GM18502 (cell line): ENCODE results near the gene EFR3B.
"Not testable (repeated sequence)": the region's sequence is repeated elsewhere in the genome, so short reads cannot be mapped to it uniquely, and the experiment has no call there.

Experiments
- ATAC-seq: cut with Tn5 transposase; IDR thresholded peaks from one replicate; pipeline ENCODE4 v1.9.1; 2021; ENCODE audit warnings: mild to moderate bottlenecking; ENCODE audit not compliant: unreplicated experiment, poor library complexity

The EFR3B gene

DNA sequence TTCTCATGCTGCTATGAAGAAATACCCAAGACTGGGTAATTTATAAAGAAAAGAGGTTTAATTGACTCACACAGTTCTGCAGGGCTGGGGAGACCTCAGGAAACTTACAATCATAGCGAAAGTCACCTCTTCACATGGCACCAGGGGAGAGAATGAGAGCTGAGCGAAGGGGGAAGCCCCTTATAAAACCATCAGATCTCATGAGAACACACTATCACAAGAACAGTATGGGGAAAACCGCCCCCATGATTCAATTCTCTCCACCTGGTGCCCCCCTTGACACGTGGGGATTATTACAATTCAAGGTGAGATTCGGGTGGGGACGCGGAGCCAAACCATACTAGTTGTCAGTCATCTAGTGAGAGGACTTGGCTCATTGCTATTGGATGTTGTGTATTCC lies 60.5 kb downstream of the EFR3B start:
- ATAC-seq = not testable (repeated sequence)

DNA sequence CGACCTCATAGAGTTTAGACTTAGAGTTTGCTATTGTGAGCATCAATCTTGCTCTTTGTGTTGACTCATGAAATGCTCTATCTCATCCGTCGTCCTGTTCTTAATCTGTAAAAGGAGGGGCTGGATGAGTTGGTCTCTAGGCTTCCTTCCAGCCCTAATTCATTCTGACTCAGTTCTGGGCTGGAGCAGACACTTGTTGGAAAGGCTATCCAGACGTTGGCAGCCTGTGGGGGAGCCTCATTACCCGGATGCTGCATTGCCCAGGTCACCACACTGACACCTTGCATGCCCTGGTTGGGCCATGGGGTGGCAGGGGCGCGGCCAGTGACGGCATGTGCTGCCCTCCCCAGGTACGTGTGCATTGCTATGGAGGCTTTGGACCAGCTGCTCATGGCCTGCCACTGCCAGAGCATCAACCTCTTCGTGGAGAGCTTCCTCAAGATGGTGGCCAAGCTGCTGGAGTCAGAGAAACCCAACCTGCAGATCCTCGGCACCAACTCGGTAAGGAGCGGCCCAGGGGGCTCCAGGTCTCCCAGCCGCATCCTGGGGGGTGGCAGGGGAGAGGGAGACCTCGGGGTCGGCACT lies 61.5 kb downstream of the EFR3B start:
- no peak for ATAC-seq

DNA sequence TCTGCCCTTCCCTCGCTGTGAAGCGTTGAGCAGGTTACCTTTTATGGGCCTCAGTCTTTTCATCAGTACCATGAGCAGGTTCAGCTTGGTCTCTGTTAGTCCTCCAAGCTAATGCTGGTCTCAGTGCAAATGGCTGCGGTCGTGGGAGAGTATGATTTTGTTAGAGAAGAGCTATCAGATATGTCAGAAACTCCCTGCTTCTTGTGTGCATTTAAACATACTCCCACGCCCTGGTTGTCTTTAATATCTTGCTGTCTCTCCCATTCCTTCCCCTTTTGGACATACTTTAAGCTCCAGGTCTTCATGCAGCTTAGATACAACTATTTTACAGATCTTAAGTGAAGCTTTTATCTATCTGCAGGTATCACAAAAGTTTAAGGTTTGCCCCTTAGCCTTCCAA lies 62.9 kb downstream of the EFR3B start:
- ATAC-seq = no peak

DNA sequence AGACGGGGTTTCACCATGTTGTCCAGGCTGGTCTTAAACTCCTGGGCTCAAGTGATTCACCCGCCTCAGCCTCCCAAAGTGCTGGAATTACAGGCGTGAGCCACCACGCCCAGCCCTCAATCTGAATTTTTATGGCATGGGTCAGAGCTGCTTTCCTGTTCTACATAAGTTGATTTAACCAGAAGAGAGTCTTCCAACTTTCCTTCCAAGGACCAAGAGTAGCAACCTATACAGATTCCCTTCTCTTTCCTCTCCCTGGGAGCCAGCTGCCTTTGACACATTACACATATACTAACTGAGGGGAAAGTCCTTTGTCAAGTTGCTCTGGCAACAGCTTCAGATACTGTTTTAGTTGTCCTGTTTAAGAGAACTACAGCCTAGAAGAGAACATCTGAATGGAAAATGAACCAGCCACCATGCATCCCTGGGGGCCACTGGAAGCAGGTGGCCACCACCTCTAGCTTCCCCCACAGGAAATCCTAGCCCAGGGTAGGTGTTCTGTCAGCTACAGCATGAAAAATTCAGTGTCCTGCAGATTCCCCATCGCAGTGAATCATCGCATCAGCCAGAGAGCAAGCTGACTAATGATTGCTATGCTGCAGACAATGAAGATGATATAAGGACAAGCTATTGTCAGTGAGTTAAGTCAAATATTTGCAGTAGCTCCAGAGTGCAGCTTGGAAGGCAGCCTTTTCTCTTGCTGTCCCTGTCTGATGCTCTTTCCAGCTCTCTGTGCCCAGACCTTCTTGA lies 63.6 kb downstream of the EFR3B start:
- ATAC-seq = no peak

DNA sequence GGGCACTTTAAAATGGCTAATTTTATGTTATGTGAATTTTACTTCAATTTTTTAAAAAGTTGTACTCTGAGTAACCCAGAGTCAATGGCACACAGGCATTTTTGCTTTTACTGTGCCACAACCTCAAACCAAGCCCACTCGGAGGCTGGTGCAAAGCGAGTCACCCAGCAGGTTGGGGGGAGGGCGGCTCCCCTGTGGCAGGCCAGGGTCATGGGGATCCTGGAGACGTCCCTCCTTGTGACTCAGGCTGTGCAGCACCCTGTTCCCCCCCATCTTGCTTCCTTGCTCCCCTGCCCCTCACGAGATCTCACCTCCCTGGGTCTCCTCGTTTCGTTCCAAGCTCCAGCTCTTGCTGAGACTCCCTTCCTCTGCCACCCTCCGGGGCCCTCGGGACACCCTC lies 67.9 kb downstream of the EFR3B start:
- no peak for ATAC-seq

DNA sequence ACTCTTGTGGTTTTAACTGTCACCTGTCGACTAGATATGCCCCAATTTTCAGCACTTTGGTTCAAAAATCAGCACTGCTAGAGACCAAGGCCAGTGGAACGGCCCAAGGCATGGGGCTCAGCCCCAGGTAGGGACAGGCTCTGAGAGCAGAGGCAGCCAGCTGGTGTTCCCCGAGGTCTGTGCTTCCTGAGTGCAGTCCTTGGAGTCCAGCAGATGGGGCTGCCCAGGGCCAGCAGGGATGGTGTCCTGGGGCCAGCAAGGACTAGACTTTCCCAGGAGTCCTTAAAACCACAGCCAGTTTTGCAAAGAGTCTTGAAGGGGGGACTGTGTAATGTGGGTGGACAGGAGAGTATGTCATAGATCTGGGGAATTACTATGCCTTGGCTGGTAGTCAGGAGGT lies 70.2 kb downstream of the EFR3B start:
- ATAC-seq = no peak

DNA sequence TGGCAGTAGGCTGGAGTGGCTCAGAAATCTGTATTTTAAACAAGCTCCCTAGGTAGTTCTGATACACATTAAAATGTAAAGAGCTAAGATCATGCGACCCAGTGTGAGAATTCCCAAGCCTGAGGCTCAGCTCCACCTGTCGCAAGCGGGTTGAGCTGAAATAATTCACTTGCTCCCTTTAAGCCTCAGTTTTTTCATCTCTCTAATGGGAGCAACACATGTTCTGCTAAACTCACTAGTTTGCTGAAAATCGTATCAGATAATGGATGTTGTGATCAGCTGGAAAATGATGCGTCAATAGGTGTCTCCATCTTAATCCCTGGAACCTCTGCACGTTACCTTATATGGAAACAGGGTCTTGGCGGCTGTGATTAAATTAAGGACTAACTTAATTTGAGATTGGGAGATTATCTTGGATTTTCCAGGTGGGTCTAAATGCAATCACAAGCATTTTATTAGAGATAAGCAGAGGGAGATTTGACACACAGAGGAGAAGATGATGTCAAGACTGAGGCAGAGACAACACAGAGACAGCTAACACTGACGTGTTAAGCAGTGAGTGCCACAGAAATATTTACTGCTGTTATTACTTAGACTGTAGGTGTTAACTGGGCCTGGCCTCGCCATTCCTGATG lies 73.5 kb downstream of the EFR3B start:
- ATAC-seq = no peak

DNA sequence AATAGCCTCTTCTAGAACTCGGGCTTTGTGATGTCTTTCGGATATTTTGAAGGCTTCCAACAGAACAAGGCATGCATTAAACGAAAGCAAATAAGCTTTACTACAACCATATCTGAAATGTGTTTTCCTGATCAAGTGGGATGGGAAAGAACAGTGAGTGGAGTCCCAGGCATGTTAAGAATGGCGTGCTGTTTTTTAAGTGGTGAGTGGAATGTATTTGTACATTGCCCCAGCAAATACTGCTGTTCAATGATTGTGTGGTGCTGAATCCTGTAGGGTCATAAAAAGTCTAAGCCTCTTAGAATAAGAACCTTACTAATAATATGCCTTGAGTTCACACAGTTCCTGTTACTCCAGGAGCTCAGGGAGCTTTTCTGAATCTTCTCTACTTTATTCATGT lies 74.0 kb downstream of the EFR3B start:
- ATAC-seq = no peak

DNA sequence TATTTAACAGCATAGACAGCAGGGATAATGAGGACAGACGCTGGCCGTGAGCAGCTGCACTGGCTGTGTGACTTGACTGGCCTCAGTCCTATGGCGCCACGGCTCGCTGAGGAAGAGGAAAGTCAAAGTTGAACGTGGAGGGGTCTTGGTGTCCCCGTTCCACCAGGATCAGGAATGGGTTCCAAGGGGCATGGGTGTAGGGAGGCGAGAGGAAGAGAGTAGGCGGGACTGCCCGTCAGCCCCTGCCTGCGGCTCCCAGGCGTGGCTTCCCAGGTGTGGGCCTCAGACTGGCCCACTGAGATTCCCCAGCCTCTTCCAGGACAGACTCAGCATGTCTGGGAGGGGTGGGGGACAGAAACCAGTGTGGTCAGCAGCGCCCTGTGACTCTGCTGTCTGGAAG lies 75.1 kb downstream of the EFR3B start:
- ATAC-seq = no peak

DNA sequence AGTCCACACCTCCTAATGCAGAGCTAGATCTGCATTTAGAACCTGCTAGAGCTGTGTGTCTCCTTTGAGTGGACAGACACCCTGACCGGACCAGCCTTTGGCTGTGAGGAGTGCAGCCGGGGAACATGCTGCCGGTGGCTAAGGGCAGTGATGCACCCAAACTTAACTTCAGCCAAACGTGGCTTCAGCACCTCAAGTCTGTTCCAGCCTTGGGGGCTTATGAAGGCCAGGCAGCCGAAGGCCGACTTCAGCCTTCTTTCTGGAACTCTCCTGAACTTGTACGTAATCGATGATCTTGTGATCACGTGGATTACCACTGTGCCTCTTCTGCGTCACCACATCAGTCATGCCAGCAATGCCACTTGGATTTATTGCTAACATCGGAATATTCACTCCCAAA lies 77.4 kb downstream of the EFR3B start:
- ATAC-seq = no peak

DNA sequence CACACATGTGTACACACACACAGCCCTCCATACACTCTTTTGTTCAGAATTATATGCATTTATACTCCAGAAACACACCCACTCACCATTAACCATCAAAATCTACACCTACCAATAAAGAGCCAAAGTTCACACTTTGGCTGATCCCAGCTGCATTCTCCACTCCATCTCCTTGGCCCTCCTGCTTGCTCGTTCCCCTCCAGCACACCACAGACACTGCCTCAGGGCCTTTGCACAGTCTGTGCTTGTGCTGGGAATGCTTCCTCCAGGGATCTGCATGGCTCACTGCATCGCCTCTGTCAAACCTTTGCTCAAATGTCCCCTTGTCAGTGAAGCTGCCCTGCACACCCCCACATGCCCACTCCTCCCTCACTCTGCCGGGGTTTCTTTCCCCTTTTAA lies 80.5 kb downstream of the EFR3B start:
- no peak for ATAC-seq

DNA sequence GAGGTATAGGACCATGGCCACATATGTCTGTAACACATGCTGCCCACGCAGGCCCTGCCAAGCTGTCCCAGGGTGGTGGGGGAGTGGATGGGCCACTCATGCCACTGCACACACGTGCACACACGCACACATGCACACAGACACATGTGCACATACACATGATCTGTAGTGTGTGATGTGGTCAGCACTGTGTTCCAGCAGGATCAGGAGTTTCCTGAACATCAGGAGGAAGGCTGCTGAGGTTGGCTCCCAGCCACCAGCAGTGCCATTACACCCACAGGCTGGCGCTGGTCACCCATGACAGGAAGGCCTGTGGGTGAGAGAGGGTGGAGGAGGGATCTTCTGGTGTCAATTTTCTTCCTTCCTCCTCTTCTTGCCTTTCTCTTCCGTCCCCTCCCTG lies 81.8 kb downstream of the EFR3B start:
- ATAC-seq = no peak

DNA sequence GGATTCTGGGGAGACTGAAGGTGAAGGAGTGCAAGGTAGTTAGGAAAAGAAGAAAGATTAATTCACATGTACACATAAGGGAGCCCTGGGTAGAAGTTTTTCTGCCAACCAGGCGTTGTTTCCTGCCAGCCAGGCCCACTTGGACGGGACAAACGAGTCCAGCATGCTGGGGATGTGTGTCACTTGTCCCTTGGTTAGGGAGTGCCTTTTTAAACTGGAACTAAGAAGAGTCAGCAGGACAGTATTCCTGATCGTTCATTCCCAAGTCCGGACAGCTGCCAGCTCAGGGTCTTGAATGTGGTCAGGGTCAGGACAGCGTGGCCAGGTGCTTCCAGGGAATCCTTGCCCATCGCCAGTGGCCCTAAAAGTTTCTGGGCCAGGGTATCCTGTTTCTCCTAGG lies 83.3 kb downstream of the EFR3B start:
- no peak for ATAC-seq

DNA sequence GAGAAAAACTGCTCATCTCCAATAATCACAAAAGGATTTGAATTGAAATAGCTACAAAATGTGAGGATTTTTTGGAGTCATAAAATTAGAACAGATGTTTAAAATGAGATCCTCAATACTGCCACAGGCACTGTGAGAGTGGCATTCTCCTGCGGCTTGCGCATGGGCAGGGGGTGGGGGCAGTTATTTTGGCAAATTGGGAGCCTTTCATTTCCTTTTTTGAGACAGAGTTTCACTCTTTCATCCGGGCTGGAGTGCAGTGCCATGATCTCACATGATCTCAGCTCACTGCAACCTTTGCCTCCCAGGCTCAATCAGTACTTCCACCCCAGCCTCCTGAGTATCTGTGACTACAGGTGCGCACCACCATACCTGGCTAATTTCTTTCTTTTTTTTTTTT lies 84.1 kb downstream of the EFR3B start:
- ATAC-seq = no peak

DNA sequence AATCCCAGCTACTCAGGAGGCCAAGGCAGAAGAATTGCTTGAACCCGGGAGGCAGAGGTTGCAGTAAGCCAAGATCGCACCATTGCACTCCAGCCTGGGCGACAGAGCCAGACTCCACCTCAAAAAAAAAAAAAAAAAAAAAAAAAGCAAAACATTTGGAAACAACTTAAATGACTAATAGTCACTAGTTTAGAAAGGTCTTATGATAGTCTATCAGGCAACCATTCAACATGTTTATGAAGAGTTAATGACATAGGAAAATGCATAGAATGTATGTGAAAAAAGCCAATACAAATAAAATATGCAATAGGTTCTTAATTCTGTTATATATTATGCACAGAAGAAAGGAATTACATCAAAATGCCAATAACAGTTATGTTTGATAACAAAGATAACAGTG lies 85.2 kb downstream of the EFR3B start:
- ATAC-seq = not testable (repeated sequence)

DNA sequence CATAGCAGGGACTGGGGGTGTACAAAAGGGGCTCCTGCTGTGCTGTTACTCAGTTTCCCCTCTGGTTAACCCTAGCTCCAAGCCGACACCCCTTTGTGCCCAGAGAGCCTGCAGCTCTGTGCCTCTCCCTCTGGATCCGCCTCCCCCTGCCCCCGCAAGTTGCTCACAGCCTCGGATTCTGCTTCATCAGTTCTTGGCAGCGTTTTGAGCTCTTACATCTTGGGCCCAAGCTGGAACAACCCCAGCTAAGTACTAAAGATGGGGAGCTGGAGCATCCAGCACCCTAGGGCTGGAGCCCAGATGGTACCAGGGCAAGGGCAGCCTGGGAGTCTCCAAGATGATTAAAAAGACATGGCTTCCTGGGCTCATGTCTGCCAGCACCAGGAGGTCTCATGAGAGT lies 85.8 kb downstream of the EFR3B start:
- no peak for ATAC-seq

DNA sequence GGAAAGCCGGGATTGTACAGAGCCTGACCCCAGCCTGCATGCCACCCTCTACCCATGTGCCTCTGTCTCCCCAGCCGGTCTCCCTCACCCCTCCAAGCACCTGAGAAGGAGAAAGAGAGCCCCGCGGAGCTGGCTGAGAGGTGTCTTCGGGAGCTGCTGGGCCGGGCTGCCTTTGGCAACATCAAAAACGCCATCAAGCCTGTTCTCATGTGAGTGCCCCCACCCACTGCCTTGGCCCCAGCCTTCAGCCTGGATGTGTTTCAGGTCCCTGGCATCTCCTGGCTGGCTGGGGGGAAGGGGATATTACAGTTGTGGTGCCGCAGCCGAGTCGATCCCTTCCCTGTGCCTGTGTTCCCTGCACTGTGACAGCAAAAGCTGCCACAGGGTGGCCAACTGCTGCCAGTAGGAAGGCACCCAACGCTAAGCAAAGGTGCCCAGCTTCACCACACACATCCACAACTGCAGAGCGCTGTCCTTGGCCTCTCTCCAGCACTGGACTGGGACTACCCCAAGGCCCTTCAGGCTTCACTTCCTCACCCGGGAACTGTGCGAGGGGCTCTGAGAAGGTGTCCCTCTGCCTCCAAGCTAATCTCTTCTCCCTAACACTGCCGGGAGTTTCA lies 88.1 kb downstream of the EFR3B start:
- no peak for ATAC-seq

DNA sequence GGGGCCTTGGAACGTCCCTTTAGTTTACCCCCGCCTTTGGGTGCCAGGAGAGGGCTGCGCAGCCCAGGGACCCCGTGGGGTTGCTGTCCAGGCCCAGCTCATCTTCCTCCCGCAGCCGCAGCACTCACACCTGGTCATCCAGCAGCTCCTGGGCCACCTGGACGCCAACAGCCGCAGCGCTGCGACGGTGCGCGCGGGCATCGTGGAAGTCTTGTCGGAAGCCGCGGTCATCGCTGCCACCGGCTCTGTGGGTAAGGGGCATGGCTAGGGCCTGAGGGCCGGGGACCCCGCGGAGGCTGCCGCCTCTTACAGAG lies 89.3 kb downstream of the EFR3B start:
- no peak for ATAC-seq

DNA sequence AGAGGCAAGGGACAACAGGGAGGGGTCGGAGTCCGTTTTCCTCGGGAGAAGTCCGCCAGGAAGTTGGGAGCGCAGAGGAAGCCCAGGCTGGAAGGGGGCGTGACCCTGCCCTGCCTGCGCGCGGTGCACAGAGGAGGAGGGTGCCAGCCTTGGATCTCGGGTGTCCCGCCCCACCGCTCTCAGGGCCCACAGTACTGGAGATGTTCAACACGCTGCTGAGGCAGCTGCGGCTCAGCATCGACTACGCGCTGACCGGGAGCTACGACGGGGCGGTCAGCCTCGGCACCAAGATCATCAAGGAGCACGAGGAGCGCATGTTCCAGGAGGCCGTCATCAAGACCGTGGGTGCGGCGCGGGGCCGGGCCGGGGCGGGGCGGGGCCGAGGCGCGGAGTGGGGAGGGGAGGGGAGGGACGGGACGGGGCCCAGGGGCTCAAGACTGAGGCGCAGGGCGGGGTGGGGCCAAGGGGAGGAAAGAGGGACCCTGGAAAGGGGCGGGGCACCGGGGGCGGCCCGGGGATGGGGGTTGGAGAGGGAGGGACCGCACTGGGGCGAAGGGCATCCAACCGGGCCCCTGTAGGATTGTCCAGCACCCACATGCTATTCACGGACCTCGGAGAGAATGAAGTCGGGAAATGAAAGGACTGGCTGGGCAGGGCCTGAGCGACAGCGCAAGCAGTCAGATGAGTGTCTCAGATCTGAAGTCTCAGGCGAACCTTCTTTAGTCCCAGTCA lies 89.9 kb downstream of the EFR3B start:
- no peak for ATAC-seq

DNA sequence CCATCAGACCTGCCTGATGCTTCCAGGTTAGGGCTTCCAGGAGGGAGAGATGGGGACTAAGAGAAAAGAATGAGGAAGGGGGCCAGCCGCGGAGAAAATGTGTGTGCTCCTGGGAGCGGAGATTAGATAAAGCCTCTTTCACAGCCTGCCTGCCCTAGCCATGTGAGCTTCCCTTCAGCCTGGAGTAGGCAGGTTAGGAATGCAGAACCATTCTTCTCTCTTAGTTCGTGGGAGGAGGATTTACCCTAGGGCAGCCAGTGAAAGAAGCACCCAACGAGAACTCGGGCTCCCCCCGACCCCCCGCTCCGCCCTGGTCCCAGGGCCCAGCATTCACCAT lies 90.4 kb downstream of the EFR3B start:
- no peak for ATAC-seq

DNA sequence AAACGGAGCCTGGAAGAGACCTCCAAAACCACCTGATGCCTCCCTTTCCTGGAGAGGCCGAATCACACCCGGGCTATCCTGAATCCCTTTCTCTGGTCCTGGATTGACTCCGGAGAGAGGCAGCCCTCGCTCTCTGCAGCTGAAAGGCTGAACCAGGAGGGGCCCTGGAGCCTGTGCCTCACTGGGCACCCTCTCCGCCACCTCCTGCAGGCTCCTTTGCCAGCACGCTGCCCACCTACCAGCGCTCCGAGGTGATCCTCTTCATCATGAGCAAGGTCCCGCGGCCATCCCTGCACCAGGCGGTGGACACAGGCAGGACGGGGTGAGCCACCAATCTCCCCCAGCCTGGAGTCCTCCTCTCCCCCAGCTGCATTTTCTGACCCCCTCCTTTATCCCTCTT lies 90.8 kb downstream of the EFR3B start:
- ATAC-seq = no peak
